Measurements from ENCODE around the gene CCRL2.

The CCRL2 gene

GRCh38 chr3:46381625-46382024 lies 25.4 kb upstream of the CCRL2 start:
- no peaks in the 10 kb centered on the region for H3K9me3 ChIP-seq (ENCODE audit: control insufficient read depth, insufficient read depth, low read depth, low read length)
- H3K4me3 ChIP-seq (ENCODE audit: low read depth, low read length) = no peak overlapping the region
- H3K4me1 ChIP-seq (ENCODE audit: control insufficient read depth, insufficient read depth, low read length) = no peaks in the 10 kb centered on the region
- no peak overlapping the region for H3K27ac ChIP-seq (ENCODE audit: extremely low read depth, low read depth, low read length)
- POLR2A ChIA-PET = no interaction called here
- no peak for TF ChIP-seq ZNF302 (tag by site-specific recombination; IDR thresholded peaks at IDR 0.05; ENCODE audit: low read depth)
- no peak for TF ChIP-seq ZNF747 (tag by site-specific recombination; IDR thresholded peaks at IDR 0.05)
- no peak for TF ChIP-seq ZNF394 (tag by site-specific recombination; IDR thresholded peaks at IDR 0.05; ENCODE audit: borderline replicate concordance)
- no peak for TF ChIP-seq ZNF776 (tag by site-specific recombination; IDR thresholded peaks at IDR 0.05; ENCODE audit: borderline replicate concordance)
- no peak for TF ChIP-seq ZNF16 (tag by site-specific recombination; IDR thresholded peaks at IDR 0.05; ENCODE audit: low read depth)
- no peak for TF ChIP-seq ZNF513 (tag by site-specific recombination; IDR thresholded peaks at IDR 0.05)
- no peak for TF ChIP-seq ZSCAN30 (tag by site-specific recombination; IDR thresholded peaks at IDR 0.05)
- TF ChIP-seq, protein P1, sequence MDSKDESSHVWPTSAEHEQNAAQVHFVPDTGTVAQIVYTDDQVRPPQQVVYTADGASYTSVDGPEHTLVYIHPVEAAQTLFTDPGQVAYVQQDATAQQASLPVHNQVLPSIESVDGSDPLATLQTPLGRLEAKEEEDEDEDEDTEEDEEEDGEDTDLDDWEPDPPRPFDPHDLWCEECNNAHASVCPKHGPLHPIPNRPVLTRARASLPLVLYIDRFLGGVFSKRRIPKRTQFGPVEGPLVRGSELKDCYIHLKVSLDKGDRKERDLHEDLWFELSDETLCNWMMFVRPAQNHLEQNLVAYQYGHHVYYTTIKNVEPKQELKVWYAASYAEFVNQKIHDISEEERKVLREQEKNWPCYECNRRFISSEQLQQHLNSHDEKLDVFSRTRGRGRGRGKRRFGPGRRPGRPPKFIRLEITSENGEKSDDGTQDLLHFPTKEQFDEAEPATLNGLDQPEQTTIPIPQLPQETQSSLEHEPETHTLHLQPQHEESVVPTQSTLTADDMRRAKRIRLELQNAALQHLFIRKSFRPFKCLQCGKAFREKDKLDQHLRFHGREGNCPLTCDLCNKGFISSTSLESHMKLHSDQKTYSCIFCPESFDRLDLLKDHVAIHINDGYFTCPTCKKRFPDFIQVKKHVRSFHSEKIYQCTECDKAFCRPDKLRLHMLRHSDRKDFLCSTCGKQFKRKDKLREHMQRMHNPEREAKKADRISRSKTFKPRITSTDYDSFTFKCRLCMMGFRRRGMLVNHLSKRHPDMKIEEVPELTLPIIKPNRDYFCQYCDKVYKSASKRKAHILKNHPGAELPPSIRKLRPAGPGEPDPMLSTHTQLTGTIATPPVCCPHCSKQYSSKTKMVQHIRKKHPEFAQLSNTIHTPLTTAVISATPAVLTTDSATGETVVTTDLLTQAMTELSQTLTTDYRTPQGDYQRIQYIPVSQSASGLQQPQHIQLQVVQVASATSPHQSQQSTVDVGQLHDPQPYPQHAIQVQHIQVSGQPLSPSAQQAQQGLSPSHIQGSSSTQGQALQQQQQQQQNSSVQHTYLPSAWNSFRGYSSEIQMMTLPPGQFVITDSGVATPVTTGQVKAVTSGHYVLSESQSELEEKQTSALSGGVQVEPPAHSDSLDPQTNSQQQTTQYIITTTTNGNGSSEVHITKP (tag by site-specific recombination; IDR thresholded peaks at IDR 0.05) = no peak
- no peak for TF ChIP-seq ZNF600 (tag by site-specific recombination; IDR thresholded peaks at IDR 0.05)
- TF ChIP-seq ZNF24 (tag by site-specific recombination; IDR thresholded peaks at IDR 0.05) = no peak
- no peak for TF ChIP-seq ZNF561 (tag by site-specific recombination; IDR thresholded peaks at IDR 0.05; ENCODE audit: borderline replicate concordance)
- TF ChIP-seq, protein P2, sequence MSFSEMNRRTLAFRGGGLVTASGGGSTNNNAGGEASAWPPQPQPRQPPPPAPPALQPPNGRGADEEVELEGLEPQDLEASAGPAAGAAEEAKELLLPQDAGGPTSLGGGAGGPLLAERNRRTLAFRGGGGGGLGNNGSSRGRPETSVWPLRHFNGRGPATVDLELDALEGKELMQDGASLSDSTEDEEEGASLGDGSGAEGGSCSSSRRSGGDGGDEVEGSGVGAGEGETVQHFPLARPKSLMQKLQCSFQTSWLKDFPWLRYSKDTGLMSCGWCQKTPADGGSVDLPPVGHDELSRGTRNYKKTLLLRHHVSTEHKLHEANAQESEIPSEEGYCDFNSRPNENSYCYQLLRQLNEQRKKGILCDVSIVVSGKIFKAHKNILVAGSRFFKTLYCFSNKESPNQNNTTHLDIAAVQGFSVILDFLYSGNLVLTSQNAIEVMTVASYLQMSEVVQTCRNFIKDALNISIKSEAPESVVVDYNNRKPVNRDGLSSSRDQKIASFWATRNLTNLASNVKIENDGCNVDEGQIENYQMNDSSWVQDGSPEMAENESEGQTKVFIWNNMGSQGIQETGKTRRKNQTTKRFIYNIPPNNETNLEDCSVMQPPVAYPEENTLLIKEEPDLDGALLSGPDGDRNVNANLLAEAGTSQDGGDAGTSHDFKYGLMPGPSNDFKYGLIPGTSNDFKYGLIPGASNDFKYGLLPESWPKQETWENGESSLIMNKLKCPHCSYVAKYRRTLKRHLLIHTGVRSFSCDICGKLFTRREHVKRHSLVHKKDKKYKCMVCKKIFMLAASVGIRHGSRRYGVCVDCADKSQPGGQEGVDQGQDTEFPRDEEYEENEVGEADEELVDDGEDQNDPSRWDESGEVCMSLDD (tag by site-specific recombination; IDR thresholded peaks at IDR 0.05) = no peak
- TF ChIP-seq BCL11A (tag by site-specific recombination; IDR thresholded peaks at IDR 0.05; ENCODE audit: low read depth) = no peak
- no peak for TF ChIP-seq ATF2 (tag by site-specific recombination; IDR thresholded peaks at IDR 0.05; ENCODE audit: low read depth)
- TF ChIP-seq ZNF18 (tag by site-specific recombination; IDR thresholded peaks at IDR 0.05) = no peak
- TF ChIP-seq ZNF211 (tag by site-specific recombination; IDR thresholded peaks at IDR 0.05; ENCODE audit: low read depth) = no peak
- TF ChIP-seq ZNF140 (tag by site-specific recombination; IDR thresholded peaks at IDR 0.05) = no peak
- H3K36me3 ChIP-seq (ENCODE audit: control insufficient read depth in 2 of 2, insufficient read depth in 1 of 2, low read length in 2 of 2) = no peaks in the 10 kb centered on the region
- CTCF ChIA-PET = interaction anchor here (0.6 to 0.9 kb wide), 2 partner anchors 141 to 294 kb away, joined by 3 read pairs; no protein-coding TSS in a partner anchor
